ENCODE data around the gene TNFRSF1A. TPM values are rescaled to one million over a fixed set of nuclear protein-coding genes. Genes with fewer than 3 reads are reported as not detected.

TNFRSF1A gene
- 460 and 580 TPM in 2 replicates for total RNA-seq

DNA sequence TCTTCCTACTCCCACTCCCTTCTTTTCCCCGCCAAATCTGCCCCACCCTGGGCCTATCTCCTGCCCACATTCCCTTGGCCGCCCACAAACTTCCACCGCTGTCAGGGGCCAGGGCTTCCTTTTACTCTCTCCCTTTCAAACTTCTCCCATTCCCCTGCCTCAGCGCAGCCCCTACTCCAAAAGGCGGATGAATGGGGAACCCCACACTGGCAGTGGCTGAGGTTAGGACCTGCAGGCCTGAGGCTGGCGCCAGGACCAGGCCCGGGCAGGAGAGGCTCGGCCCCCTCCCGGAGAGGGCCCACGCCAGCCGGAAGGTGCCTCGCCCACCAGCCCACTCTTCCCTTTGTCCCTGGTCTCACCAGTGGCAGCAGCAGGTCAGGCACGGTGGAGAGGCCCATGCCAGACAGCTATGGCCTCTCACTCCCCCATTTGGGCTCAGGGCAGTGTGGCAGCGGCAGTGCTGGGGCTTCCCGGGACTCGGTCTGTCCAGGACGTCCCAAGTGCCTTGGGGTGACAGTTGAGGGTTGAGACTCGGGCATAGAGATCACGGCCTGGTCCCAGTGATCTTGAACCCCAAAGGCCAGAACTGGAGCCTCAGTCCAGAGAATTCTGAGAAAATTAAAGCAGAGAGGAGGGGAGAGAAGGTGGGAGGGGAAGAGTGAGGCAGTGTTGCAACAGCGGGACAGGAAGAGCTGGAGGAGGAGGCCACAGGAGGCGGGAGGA lies at the start of gene TNFRSF1A:
Gene TNFRSF1A (minus strand): TSS at position 660 of the 723 bp plus-strand sequence. CDS start 262 bp downstream, at position 398.

GRCh38 chr12:6383572-6384498 lies 42.0 kb upstream of the TNFRSF1A start, which contains the start of gene LTBR:
TSS of gene LTBR (plus strand) at chr12:6384162. CDS start at chr12:6384359, 197 bp downstream.

DNA sequence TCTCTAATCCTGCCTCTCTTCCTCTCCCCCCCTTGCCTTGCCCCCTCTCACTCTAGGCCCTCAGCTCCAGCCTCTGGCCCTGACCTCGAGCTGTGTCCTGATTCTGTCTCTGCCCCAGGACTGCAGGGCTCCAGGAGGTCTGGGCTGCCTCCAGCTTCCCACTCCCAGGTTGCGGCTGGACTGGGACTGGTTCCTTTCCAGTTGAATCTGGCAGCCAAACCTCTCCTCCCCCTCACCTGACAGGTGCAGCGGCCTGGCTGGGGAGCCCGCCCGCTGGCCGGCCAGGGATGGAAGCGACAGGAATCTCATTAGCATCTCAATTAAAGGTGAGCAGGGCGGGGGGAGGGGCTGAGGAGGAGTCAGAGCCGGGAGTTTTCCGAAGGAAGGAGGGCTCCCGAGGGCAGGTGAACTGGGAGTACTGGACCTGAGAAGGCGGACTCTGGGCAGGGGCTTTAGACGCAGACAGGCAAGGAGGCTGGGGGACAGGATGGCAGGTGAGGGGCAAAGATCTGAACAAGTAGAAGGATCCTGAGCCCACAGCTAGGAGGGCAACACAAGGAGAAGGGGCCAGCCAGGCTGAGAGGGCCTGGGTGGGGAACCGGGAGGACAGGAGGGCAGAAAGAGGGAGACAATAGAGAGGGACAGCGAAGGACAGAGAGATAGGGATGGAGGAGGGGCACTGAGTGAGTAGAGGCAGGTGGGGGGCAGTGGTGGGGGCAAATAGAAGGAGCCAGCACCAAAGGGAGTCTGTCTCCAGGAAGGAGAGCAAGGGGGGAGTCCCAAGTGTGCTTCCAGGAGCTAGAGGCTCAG lies 33.6 kb upstream of the TNFRSF1A start, which contains the start of gene SCNN1A:
Gene SCNN1A (minus strand): TSS at position 295 of the 810 bp plus-strand sequence. CDS start 780 bp downstream, outside the sequence.

Other genes with a start within 250 kb of the TNFRSF1A start
- 0.29 and 0.35 TPM in 2 replicates for gene VWF, start 217.4 kb downstream of the TNFRSF1A start, total RNA-seq
- 130 and 141 TPM in 2 replicates for gene CD9, start 141.7 kb downstream of the TNFRSF1A start, total RNA-seq
- gene PLEKHG6, start 31.4 kb downstream of the TNFRSF1A start, total RNA-seq: not detected in 2 replicates
- under 0.01 and 0.29 TPM in 2 replicates for gene SCNN1A, start 33.5 kb upstream of the TNFRSF1A start, total RNA-seq
- gene LTBR, start 42.1 kb upstream of the TNFRSF1A start, total RNA-seq: 186 and 189 TPM in 2 replicates
- gene CD27, start 102.9 kb upstream of the TNFRSF1A start, total RNA-seq: not detected in 2 replicates
- 7.5 and 19.3 TPM in 2 replicates for gene TAPBPL, start 110.0 kb upstream of the TNFRSF1A start, total RNA-seq
- 5.0 and 8.4 TPM in 2 replicates for gene VAMP1, start 128.6 kb upstream of the TNFRSF1A start, total RNA-seq
- 110 and 135 TPM in 2 replicates for gene MRPL51, start 151.2 kb upstream of the TNFRSF1A start, total RNA-seq
- gene NCAPD2, start 152.0 kb upstream of the TNFRSF1A start, total RNA-seq: 101 TPM in 2 replicates
- 6,392 and 8,126 TPM in 2 replicates for gene GAPDH, start 192.4 kb upstream of the TNFRSF1A start, total RNA-seq
- 10.1 and 12.1 TPM in 2 replicates for gene IFFO1, start 214.0 kb upstream of the TNFRSF1A start, total RNA-seq
- 23.4 and 31.7 TPM in 2 replicates for gene NOP2, start 226.2 kb upstream of the TNFRSF1A start, total RNA-seq

Data from myometrial cell (primary cell).